Panc1 (cell line): Measurements from ENCODE around the gene SLIT3.

Experiments used
- POLR2AphosphoS5 ChIP-seq: IDR thresholded peaks from 2 replicates; pipeline ENCODE4 v1.6.1; 2012; ENCODE audit warnings: mild to moderate bottlenecking, low read depth, low read length, moderate library complexity
- TF ChIP-seq, protein P1 (sequence below), 2 experiments: IDR thresholded peaks; 2 replicates each; pipeline ENCODE4 v1.6.1; 2011 to 2012; ENCODE audit warnings: low read depth in 2 of 2, control low read depth in 1 of 2, low read length in 1 of 2, mild to moderate bottlenecking in 1 of 2, moderate library complexity in 1 of 2; ENCODE audit not compliant: insufficient read depth in 1 of 2
- TF ChIP-seq, protein P2 (sequence below): fragments of 450-650 bp; IDR thresholded peaks from 2 replicates; pipeline ENCODE4 v1.5.1; 2017; ENCODE audit warnings: mild to moderate bottlenecking

DNA sequence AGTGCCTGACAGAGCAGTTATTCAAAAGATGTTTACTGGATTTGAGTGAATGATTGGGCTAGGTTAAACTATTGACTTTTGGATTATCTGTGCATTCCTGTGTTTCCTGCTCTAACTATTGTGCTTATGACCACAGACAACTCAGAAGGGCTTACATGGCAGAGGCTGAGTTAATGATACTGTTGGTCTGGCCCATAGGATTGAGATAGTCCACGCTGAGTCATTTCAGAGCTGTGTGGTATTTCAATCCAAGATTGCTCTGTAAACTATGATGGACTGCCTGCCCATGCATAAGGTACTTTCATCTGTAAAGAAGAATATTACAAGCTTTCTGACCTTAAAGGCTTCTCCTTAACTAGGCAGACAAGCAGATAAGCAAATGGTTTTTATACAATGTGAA is 49.1 kb upstream of the SLIT3 start:
- TF ChIP-seq, protein P1, sequence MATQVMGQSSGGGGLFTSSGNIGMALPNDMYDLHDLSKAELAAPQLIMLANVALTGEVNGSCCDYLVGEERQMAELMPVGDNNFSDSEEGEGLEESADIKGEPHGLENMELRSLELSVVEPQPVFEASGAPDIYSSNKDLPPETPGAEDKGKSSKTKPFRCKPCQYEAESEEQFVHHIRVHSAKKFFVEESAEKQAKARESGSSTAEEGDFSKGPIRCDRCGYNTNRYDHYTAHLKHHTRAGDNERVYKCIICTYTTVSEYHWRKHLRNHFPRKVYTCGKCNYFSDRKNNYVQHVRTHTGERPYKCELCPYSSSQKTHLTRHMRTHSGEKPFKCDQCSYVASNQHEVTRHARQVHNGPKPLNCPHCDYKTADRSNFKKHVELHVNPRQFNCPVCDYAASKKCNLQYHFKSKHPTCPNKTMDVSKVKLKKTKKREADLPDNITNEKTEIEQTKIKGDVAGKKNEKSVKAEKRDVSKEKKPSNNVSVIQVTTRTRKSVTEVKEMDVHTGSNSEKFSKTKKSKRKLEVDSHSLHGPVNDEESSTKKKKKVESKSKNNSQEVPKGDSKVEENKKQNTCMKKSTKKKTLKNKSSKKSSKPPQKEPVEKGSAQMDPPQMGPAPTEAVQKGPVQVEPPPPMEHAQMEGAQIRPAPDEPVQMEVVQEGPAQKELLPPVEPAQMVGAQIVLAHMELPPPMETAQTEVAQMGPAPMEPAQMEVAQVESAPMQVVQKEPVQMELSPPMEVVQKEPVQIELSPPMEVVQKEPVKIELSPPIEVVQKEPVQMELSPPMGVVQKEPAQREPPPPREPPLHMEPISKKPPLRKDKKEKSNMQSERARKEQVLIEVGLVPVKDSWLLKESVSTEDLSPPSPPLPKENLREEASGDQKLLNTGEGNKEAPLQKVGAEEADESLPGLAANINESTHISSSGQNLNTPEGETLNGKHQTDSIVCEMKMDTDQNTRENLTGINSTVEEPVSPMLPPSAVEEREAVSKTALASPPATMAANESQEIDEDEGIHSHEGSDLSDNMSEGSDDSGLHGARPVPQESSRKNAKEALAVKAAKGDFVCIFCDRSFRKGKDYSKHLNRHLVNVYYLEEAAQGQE (IDR thresholded peaks at IDR 0.05; ENCODE audit: insufficient read depth in 1 of 2, low read depth in 2 of 2, low read length in 1 of 2), result no peak
- TF ChIP-seq, protein P2, sequence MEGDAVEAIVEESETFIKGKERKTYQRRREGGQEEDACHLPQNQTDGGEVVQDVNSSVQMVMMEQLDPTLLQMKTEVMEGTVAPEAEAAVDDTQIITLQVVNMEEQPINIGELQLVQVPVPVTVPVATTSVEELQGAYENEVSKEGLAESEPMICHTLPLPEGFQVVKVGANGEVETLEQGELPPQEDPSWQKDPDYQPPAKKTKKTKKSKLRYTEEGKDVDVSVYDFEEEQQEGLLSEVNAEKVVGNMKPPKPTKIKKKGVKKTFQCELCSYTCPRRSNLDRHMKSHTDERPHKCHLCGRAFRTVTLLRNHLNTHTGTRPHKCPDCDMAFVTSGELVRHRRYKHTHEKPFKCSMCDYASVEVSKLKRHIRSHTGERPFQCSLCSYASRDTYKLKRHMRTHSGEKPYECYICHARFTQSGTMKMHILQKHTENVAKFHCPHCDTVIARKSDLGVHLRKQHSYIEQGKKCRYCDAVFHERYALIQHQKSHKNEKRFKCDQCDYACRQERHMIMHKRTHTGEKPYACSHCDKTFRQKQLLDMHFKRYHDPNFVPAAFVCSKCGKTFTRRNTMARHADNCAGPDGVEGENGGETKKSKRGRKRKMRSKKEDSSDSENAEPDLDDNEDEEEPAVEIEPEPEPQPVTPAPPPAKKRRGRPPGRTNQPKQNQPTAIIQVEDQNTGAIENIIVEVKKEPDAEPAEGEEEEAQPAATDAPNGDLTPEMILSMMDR, result no peak
- no peak for TF ChIP-seq POLR2AphosphoS5
